Tibial nerve (tissue), 4 donors: ENCODE data around the gene SENP1. TPM values are rescaled to one million over a fixed set of nuclear protein-coding genes. Genes with fewer than 3 reads are reported as not detected.

ENCODE experiments used
- DNase-seq, 2 donors: peaks; one replicate each; pipeline ENCODE4 v3.0.0-alpha.2; 2019; ENCODE audit warnings: low spot score in 2 of 2
- H3K27ac ChIP-seq, 4 donors: fragments of 200-600 bp; sonication (generic) in 3 of 4; one replicate each; pipeline ENCODE4 v1.5.1; 2017 to 2019; ENCODE audit warnings: mild to moderate bottlenecking in 1 of 4
- H3K27me3 ChIP-seq, 2 donors: fragments of 200-600 bp; sonication (generic) in 1 of 2; one replicate each; pipeline versions ENCODE4 v1.5.1 to v1.6.0; 2017 to 2019
- H3K36me3 ChIP-seq, 3 donors: fragments of 200-600 bp; sonication (generic); one replicate each; pipeline ENCODE4 v1.5.1; 2018 to 2019
- H3K4me1 ChIP-seq, 4 donors: fragments of 200-600 bp; sonication (generic) in 3 of 4; one replicate each; pipeline ENCODE4 v1.5.1; 2017 to 2019
- H3K4me3 ChIP-seq, 4 donors: fragments of 200-600 bp; sonication (generic) in 3 of 4; one replicate each; pipeline ENCODE4 v1.5.1; 2017 to 2019; ENCODE audit warnings: mild to moderate bottlenecking in 1 of 4, moderate library complexity in 1 of 4
- H3K9me3 ChIP-seq, 4 donors: fragments of 200-600 bp; sonication (generic) in 3 of 4; one replicate each; pipeline ENCODE4 v1.5.1; 2017 to 2019
- CTCF ChIP-seq, 5 experiments: fragments of 200-600 bp in 3 of 5; fragments of 450-650 bp in 2 of 5; sonication (generic) in 3 of 5; IDR thresholded peaks; one replicate each; pipeline ENCODE4 v1.5.1; 2016 to 2019; ENCODE audit warnings: antibody characterized with exemption in 5 of 5, mild to moderate bottlenecking in 3 of 5, moderate library complexity in 2 of 5
- EP300 ChIP-seq, 2 donors: sonication (generic); formaldehyde crosslinking; IDR thresholded peaks; one replicate each; pipeline ENCODE4 v1.6.1; 2017; ENCODE audit warnings: antibody characterized with exemption in 2 of 2, mild to moderate bottlenecking in 1 of 2
- POLR2A ChIP-seq, 2 donors: fragments of 450-650 bp; IDR thresholded peaks; one replicate each; pipeline ENCODE4 v1.6.1; 2017; ENCODE audit warnings: antibody characterized with exemption in 2 of 2, mild to moderate bottlenecking in 2 of 2, moderate library complexity in 2 of 2
- WGBS, 2 donors: methylation state at CpG; one replicate each; pipeline ENCODE4 v1.1.5; 2018; 5-methylcytosine and 5-hydroxymethylcytosine counted together
- small RNA-seq: library from RNA; depleted of rRNA; stranded (forward); fragments of <200 nt; gene quantifications from one replicate; pipeline ENCODE3, GENCODE V24; 2016
- total RNA-seq, 4 donors: library from RNA; depleted of rRNA; stranded (reverse); fragments of >200 nt; gene quantifications; one replicate each; pipeline ENCODE4 v1.1.0, GENCODE V29; 2016

Gene SENP1
- total RNA-seq, 4 donors from 2014 or later = 14.7 to 40.0 (median 21.1) TPM

GRCh38 chr12:47993491-47993890 lies 112.4 kb downstream of the SENP1 start:
- H3K27ac ChIP-seq = no peak overlapping the region
- no peaks in the 10 kb centered on the region for H3K9me3 ChIP-seq
- H3K4me1 ChIP-seq = peaks cover 0 to 9% (median 0%) of the 10 kb centered on the region in 4 donors
- WGBS, 2 donors = 94 to 99% methylated on average over 5 of the region's 5 CpGs
- H3K4me3 ChIP-seq = no peak overlapping the region
- peaks cover 0 to 2% of the 10 kb centered on the region in 2 donors for H3K27me3 ChIP-seq
- TF ChIP-seq CTCF (IDR thresholded peaks at IDR 0.05) (no peak), POLR2A (IDR thresholded peaks at IDR 0.05) (no peak), EP300 (IDR thresholded peaks at IDR 0.05) (no peak)
- H3K36me3 ChIP-seq = no peaks in the 10 kb centered on the region
- DNase-seq = no peak

Small RNA genes within 50 kb of the gene (small RNA-seq; reads per million reads assigned to genes)
- gene MIR6505 (not detected), gene RNU6-1203P (not detected)

Other genes with a start within 250 kb of the SENP1 start
- 1 to 10 TPM in 2 of 4 donors, under 1 TPM in 2; 0.78 to 6.6 (median 1.1) TPM for gene VDR, start 201.1 kb downstream of the SENP1 start, total RNA-seq
- 10 to 100 TPM; 26.9 to 69.7 (median 49.5) TPM for gene TMEM106C, start 142.5 kb downstream of the SENP1 start, total RNA-seq
- gene COL2A1, start 101.6 kb downstream of the SENP1 start, total RNA-seq = not detected
- 10 to 100 TPM; 37.5 to 51.1 (median 47.4) TPM for gene PFKM, start 13.3 kb upstream of the SENP1 start, total RNA-seq
- 10 to 100 TPM; 25.1 to 40.2 (median 28.2) TPM for gene ASB8, start 51.4 kb upstream of the SENP1 start, total RNA-seq
- gene CCDC184, start 77.6 kb upstream of the SENP1 start, total RNA-seq = 1 to 10 TPM; 2.1 to 4.3 (median 2.9) TPM
- not detected for gene OR10AD1, start 97.2 kb upstream of the SENP1 start, total RNA-seq
- gene ZNF641, start 244.8 kb upstream of the SENP1 start, total RNA-seq = 10 to 100 TPM; 20.2 to 32.4 (median 23.7) TPM